Naive thymus-derived CD4-positive, alpha-beta T cell (primary cell): ENCODE results near the gene DOK3. TPM values are rescaled to one million over a fixed set of nuclear protein-coding genes. Genes with fewer than 3 reads are reported as not detected.

Source experiments
- ATAC-seq: fragments of 150-1000 bp; cut with Tn5 transposase; 2 replicates; pipeline ENCODE4 v1.10.0; 2021; ENCODE audit warnings: mild to moderate bottlenecking, moderate library complexity
- CTCF ChIA-PET: fragments of 350-600 bp; sonication (Branson Sonifier 250); formaldehyde crosslinking; loops from one replicate; lab custom pipeline; 2021; ENCODE audit warnings: antibody characterized with exemption; lab: Charles Lee
- POLR2A ChIA-PET: fragments of 350-600 bp; sonication (Branson Sonifier 250); formaldehyde crosslinking; loops from one replicate; lab custom pipeline; 2021; ENCODE audit warnings: antibody characterized with exemption, inconsistent platforms; lab: Charles Lee
- DNase-seq, 9 donors: peaks; one replicate each; pipeline versions ENCODE4 v3.0.0 to v3.0.0-alpha.2; 2020 to 2022; ENCODE audit warnings: mixed read lengths in 1 of 9
- H3K27ac ChIP-seq: one replicate; pipeline ENCODE4 v1.7.0; 2013; ENCODE audit warnings: mild to moderate bottlenecking, low read depth, low read length, moderate library complexity
- H3K27me3 ChIP-seq, 2 donors: one replicate each; pipeline ENCODE4 v1.7.0; 2013; ENCODE audit warnings: low read length in 2 of 2, mild to moderate bottlenecking in 2 of 2, moderate library complexity in 2 of 2; ENCODE audit not compliant: control insufficient read depth in 2 of 2, insufficient read depth in 2 of 2
- H3K36me3 ChIP-seq, 3 experiments: 1 replicate in 2 of 3; 2 replicates in 1 of 3; pipeline ENCODE4 v1.7.0; 2013; ENCODE audit warnings: low read length in 3 of 3, mild to moderate bottlenecking in 3 of 3, moderate library complexity in 1 of 3; ENCODE audit not compliant: insufficient read depth in 3 of 3, control insufficient read depth in 2 of 3
- H3K4me1 ChIP-seq, 2 donors: one replicate each; pipeline ENCODE4 v1.7.0; 2013; ENCODE audit warnings: low read length in 2 of 2, mild to moderate bottlenecking in 2 of 2, moderate library complexity in 1 of 2; ENCODE audit not compliant: control insufficient read depth in 2 of 2, insufficient read depth in 2 of 2
- H3K4me3 ChIP-seq: 2 replicates; pipeline ENCODE4 v1.7.0; 2013; ENCODE audit warnings: mild to moderate bottlenecking, low read length
- H3K9me3 ChIP-seq, 3 experiments: 1 replicate in 2 of 3; 2 replicates in 1 of 3; pipeline ENCODE4 v1.7.0; 2013; ENCODE audit warnings: low read length in 3 of 3; ENCODE audit not compliant: control insufficient read depth in 2 of 3
- H3K27ac Mint-ChIP-seq, 9 donors: one replicate each; pipeline ENCODE4 v1.8.0; 2020 to 2022; ENCODE audit warnings: mixed read lengths in 9 of 9, mild to moderate bottlenecking in 8 of 9, moderate library complexity in 5 of 9, inconsistent platforms in 2 of 9
- H3K27me3 Mint-ChIP-seq, 5 donors: one replicate each; pipeline ENCODE4 v1.8.0; 2021 to 2022; ENCODE audit warnings: mixed read lengths in 5 of 5, mild to moderate bottlenecking in 1 of 5
- H3K36me3 Mint-ChIP-seq, 5 donors: one replicate each; pipeline ENCODE4 v1.8.0; 2020 to 2022; ENCODE audit warnings: mixed read lengths in 5 of 5, mild to moderate bottlenecking in 3 of 5, inconsistent platforms in 1 of 5
- H3K4me1 Mint-ChIP-seq, 7 donors: one replicate each; pipeline ENCODE4 v1.8.0; 2020 to 2022; ENCODE audit warnings: mixed read lengths in 7 of 7, mild to moderate bottlenecking in 3 of 7, inconsistent platforms in 1 of 7
- H3K4me3 Mint-ChIP-seq, 10 donors: one replicate each; pipeline ENCODE4 v1.8.0; 2020 to 2022; ENCODE audit warnings: mild to moderate bottlenecking in 10 of 10, mixed read lengths in 10 of 10, moderate library complexity in 6 of 10, inconsistent platforms in 2 of 10
- H3K9me3 Mint-ChIP-seq, 11 donors: one replicate each; pipeline ENCODE4 v1.8.0; 2020 to 2022; ENCODE audit warnings: mixed read lengths in 11 of 11, mild to moderate bottlenecking in 4 of 11, inconsistent platforms in 1 of 11, moderate library complexity in 1 of 11
- intact Hi-C, 2 donors: fragments of 100-400 bp; cut with micrococcal nuclease; formaldehyde crosslinking; loops; one replicate each; pipeline ENCODE4 v1.15.1; 2023
- polyA plus RNA-seq, 2 donors: library from polyadenylated mRNA; unstranded; fragments of 300-500 nt; fragmentation: Illumina TruSeq; gene quantifications; one replicate each; pipeline ENCODE4 v1.2.3, GENCODE V29; 2021
- total RNA-seq, 6 experiments: library from RNA in 5 of 6; stranded (reverse) in 5 of 6; gene quantifications; 1 replicate in 5 of 6; 2 replicates in 1 of 6; pipeline ENCODE4 v1.2.3 and lab custom pipeline; 2021 to 2026

The DOK3 gene
- total and polyA plus RNA-seq, 7 experiments from 2014 or later, result 0.09 to 67.1 (median 4.0) TPM

DNA sequence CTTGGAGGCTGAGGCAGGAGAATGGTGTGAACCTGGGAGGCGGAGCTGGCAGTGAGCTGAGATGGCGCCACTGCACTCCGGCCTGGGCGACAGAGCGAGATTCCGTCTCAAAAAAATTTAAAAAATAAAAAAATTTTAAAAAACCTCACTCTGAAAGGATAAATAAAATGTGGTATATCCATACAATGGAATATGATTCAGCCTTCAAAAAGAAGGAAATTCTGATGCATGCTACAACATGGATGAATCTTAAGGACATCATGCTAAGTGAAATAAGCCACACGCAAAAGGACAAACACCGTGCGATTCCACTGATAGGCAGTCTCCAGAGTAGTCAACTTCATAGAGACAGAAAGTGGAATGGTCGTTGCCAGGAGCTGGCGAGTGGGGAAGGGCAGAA, 44.6 kb downstream of the DOK3 start:
- no peak overlapping the region for H3K27ac Mint-ChIP-seq
- intact Hi-C loops, result no loop called here

GRCh38 chr5:177462021-177462670, 47.5 kb downstream of the DOK3 start:
- peaks cover 0 to 10% (median 0%) of the 10 kb centered on the region in 5 donors for H3K36me3 Mint-ChIP-seq
- POLR2A ChIA-PET, result interaction anchor here (0.7 kb wide), 1 partner anchor 12 kb away, joined by 4 read pairs; no protein-coding TSS in a partner anchor

More for the DNA sequence above, 44.6 kb downstream of the DOK3 start:
- POLR2A ChIA-PET, result no interaction called here
- Histone ChIP-seq H3K9me3 (no peaks in the 10 kb centered on the region), H3K4me3 (no peak overlapping the region), H3K27me3 (no peaks in the 10 kb centered on the region), H3K36me3 (no peaks in the 10 kb centered on the region), H3K4me1 (no peaks in the 10 kb centered on the region), H3K27ac (no peak overlapping the region)
- ATAC-seq (no peak), DNase-seq (no peak)
- H3K27me3 Mint-ChIP-seq, result no peaks in the 10 kb centered on the region
- CTCF ChIA-PET, result interaction anchor here (1.1 kb wide), 1 partner anchor 8 kb away, joined by 3 read pairs; no protein-coding TSS in a partner anchor
- H3K4me1 Mint-ChIP-seq, result peaks cover 0 to 25% (median 5%) of the 10 kb centered on the region in 7 donors
- peaks cover 0 to 10% (median 0%) of the 10 kb centered on the region in 5 donors for H3K36me3 Mint-ChIP-seq
- peaks cover 0 to 2% (median 0%) of the 10 kb centered on the region in 11 donors for H3K9me3 Mint-ChIP-seq
- no peak overlapping the region for H3K4me3 Mint-ChIP-seq

DNA sequence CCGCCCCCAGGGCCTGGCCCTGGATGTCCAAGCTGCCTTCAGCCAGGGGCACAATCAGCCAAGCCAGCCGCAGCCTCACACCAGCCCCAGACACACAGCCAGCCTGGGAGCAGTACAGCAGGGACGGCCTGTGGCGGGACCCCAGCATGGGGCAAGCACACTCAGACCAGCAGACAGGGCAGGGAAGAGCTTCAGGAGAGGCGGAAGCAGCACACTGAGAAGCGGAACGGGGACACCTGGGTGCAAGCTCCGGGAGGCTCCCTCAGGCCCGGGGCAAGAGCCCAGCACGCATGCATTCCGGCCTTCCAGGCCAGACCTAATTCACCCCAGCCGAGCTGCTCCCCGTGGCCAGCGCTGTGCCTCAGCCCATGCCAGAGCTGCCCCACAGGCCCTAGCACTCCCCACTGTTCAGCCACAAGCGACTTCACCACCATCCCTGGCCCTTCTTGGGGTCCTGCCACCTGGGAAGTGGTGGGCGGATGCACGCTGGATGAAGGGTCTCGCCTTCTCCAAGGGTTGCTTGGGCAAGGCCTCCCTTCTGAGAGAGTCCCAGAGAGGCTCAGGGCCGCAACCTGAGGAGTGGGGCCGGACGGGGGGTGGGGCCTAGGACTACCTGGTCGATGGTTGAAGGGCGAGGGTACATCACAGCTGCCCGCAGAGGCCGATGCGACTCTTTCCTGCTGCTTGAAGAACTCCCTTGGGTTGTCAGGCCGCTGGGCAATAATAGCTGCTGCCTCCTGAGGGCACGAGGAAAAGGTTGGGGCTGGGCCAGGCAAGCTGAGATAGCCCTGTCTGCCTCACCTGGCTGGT, 49.6 kb downstream of the DOK3 start:
- H3K27ac ChIP-seq, result no peak overlapping the region
- intact Hi-C loops, result loop anchor here (5.0 to 10.0 kb wide), 4 partner anchors 57 to 348 kb away; partner anchors contain the start of genes DDX41 (in 1 of the 2) and NSD1 (in 1 of the 2)
- no peaks in the 10 kb centered on the region for H3K9me3 Mint-ChIP-seq
- ATAC-seq (no peak), DNase-seq (no peak)
- H3K27ac Mint-ChIP-seq, result no peak overlapping the region
- peak overlapping the region in 1 of 10 donors; percentile 38 for H3K4me3 Mint-ChIP-seq
- no peaks in the 10 kb centered on the region for H3K9me3 ChIP-seq
- ChIA-PET POLR2A (interaction anchor here (0.8 to 0.9 kb wide), 2 partner anchors 15 to 71 kb away, joined by 3 read pairs; no protein-coding TSS in a partner anchor), CTCF (interaction anchor here (3.9 to 8.1 kb wide), 2 partner anchors 56 to 71 kb away, joined by 44 to 149 read pairs; no protein-coding TSS in a partner anchor)
- H3K4me1 Mint-ChIP-seq, result peaks cover 0 to 30% (median 14%) of the 10 kb centered on the region in 7 donors
- H3K36me3 Mint-ChIP-seq, result peaks cover 0 to 5% (median 0%) of the 10 kb centered on the region in 5 donors
- no peaks in the 10 kb centered on the region for H3K27me3 ChIP-seq
- H3K36me3 ChIP-seq, result peaks cover 0 to 4% (median 0%) of the 10 kb centered on the region in 3 experiments
- H3K4me1 ChIP-seq, result peaks cover 0 to 5% of the 10 kb centered on the region in 2 donors
- H3K27me3 Mint-ChIP-seq, result no peaks in the 10 kb centered on the region
- H3K4me3 ChIP-seq, result no peak overlapping the region

More at GRCh38 chr5:177462021-177462670, 47.5 kb downstream of the DOK3 start:
- DNase-seq (no peak), ATAC-seq (peak; percentile 40)
- H3K9me3 Mint-ChIP-seq, result peaks cover 0 to 2% (median 0%) of the 10 kb centered on the region in 11 donors
- H3K4me3 ChIP-seq, result no peak overlapping the region
- H3K27me3 Mint-ChIP-seq, result no peaks in the 10 kb centered on the region
- H3K4me1 ChIP-seq, result no peaks in the 10 kb centered on the region
- H3K27ac Mint-ChIP-seq, result peak overlapping the region in 2 of 9 donors; percentile 59 to 69
- CTCF ChIA-PET, result interaction anchor here (1.2 to 2.6 kb wide), 2 partner anchors 59 to 72 kb away, joined by 5 to 11 read pairs; no protein-coding TSS in a partner anchor
- no peaks in the 10 kb centered on the region for H3K9me3 ChIP-seq
- no peak overlapping the region for H3K27ac ChIP-seq
- H3K36me3 ChIP-seq, result no peaks in the 10 kb centered on the region
- no peaks in the 10 kb centered on the region for H3K27me3 ChIP-seq
- peak overlapping the region in 1 of 10 donors; percentile 70 for H3K4me3 Mint-ChIP-seq
- H3K4me1 Mint-ChIP-seq, result peaks cover 0 to 25% (median 8%) of the 10 kb centered on the region in 7 donors
- intact Hi-C loops, result no loop called here

DNA sequence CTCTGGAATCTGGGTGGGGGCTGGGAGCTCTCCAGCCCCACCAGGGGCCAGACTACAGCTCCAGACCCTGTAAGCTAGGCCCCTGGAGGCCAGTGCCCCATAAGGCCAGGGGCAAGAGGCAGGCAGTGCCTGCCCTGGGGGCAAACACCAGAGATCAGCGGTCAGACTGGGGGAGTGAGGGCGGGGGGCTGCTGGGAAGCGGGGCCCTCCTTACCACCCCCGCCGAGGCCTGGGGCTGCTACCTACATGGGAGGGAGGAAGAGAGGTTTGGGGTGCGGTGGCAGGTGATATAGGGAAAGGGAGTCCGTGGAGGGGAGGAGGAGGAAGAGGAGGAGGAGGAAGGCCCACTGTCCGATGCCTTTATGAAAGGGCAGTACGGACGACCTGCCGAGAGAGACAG, 50.3 kb downstream of the DOK3 start:
- Mint-ChIP-seq H3K4me1 (peaks cover 0 to 30% (median 14%) of the 10 kb centered on the region in 7 donors), H3K36me3 (peaks cover 0 to 5% (median 0%) of the 10 kb centered on the region in 5 donors), H3K9me3 (no peaks in the 10 kb centered on the region), H3K27me3 (no peaks in the 10 kb centered on the region), H3K27ac (no peak overlapping the region), H3K4me3 (no peak overlapping the region)
- H3K36me3 ChIP-seq, result peaks cover 0 to 4% (median 0%) of the 10 kb centered on the region in 3 experiments
- ChIA-PET CTCF (interaction anchor here (3.9 to 8.1 kb wide), 2 partner anchors 56 to 70 kb away, joined by 44 to 149 read pairs; no protein-coding TSS in a partner anchor), POLR2A (no interaction called here)
- no peak for ATAC-seq
- intact Hi-C loops, result loop anchor here (5.0 to 10.0 kb wide), 4 partner anchors 58 to 347 kb away; partner anchors contain the start of genes DDX41 (in 1 of the 2) and NSD1 (in 1 of the 2)
- no peak overlapping the region for H3K4me3 ChIP-seq
- peaks cover 0 to 6% of the 10 kb centered on the region in 2 donors for H3K4me1 ChIP-seq
- no peak for DNase-seq
- H3K9me3 ChIP-seq, result no peaks in the 10 kb centered on the region
- H3K27ac ChIP-seq, result no peak overlapping the region
- no peaks in the 10 kb centered on the region for H3K27me3 ChIP-seq

DNA sequence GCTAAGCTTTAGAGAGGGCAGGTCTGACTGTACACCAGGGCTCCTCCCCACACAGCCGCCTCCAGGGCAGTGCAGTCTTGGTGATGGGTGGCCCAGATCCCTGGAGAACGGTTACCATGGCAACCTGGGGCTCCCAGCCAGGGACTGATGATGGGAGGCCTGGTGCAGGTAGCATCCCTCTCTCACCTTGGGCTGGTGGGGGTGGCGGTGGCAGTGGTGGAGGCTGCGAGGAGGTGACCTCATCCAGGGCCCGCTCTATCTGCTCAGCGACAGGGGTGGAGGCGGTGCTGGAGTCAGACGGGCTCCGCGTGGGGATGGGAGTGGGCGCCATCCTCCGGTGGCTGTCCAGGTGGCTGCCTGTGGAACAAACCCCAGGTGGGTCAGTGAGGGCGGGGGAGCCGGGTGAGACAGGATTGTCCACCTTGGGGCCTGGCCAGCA, 50.7 kb downstream of the DOK3 start:
- CTCF ChIA-PET, result interaction anchor here (3.9 to 8.1 kb wide), 2 partner anchors 55 to 70 kb away, joined by 44 to 149 read pairs; no protein-coding TSS in a partner anchor
- H3K36me3 Mint-ChIP-seq, result peaks cover 0 to 5% (median 0%) of the 10 kb centered on the region in 5 donors
- H3K4me3 Mint-ChIP-seq, result no peak overlapping the region
- Histone ChIP-seq H3K4me1 (peaks cover 4 to 10% of the 10 kb centered on the region in 2 donors), H3K27ac (no peak overlapping the region), H3K36me3 (peaks cover 0 to 4% (median 0%) of the 10 kb centered on the region in 3 experiments), H3K4me3 (no peak overlapping the region), H3K27me3 (no peaks in the 10 kb centered on the region), H3K9me3 (no peaks in the 10 kb centered on the region)
- ATAC-seq (no peak), DNase-seq (no peak)
- peaks cover 0 to under 1% (median 0%) of the 10 kb centered on the region in 5 donors for H3K27me3 Mint-ChIP-seq
- peaks cover 0 to 3% (median 0%) of the 10 kb centered on the region in 11 donors for H3K9me3 Mint-ChIP-seq
- no peak overlapping the region for H3K27ac Mint-ChIP-seq
- POLR2A ChIA-PET, result interaction anchor here (5.5 kb wide), 1 partner anchor 12 kb away, joined by 36 read pairs; the partner anchor contains the start of gene PRR7
- intact Hi-C loops, result loop anchor here (5.0 to 10.0 kb wide), 4 partner anchors 58 to 347 kb away; partner anchors contain the start of genes DDX41 (in 1 of the 2) and NSD1 (in 1 of the 2)
- H3K4me1 Mint-ChIP-seq, result peaks cover 1 to 32% (median 15%) of the 10 kb centered on the region in 7 donors
